MCF 10A (cell line): ENCODE measurements around the gene SRRD. TPM values are rescaled to one million over a fixed set of nuclear protein-coding genes. Genes with fewer than 3 reads are reported as not detected.

Experiments
- BruUV-seq: library from RNA; stranded (reverse); fragments of 400-500 nt; replicated peaks from 2 replicates; lab custom pipeline; 2021; lab: Mats Ljungman, UMichigan
- CTCF ChIA-PET: fragments of 300-600 bp; sonication (Branson Sonifier 250); formaldehyde crosslinking; extraction: SDS; loops from one replicate; lab custom pipeline; 2021; ENCODE audit warnings: antibody characterized with exemption, inconsistent platforms; lab: Yijun Ruan, JAX
- POLR2A ChIA-PET: fragments of 300-600, 350-650 bp; sonication (Branson Sonifier 250); formaldehyde crosslinking; extraction: SDS; loops from one replicate; lab custom pipeline; 2020; ENCODE audit warnings: antibody characterized with exemption, inconsistent platforms; lab: Yijun Ruan, JAX
- DNase-seq: peaks from one replicate; pipeline ENCODE4 v3.0.0-alpha.2; 2018; ENCODE audit not compliant: unreplicated experiment
- H3K27ac Mint-ChIP-seq: one replicate; pipeline ENCODE4 v1.8.0; 2022; ENCODE audit warnings: mild to moderate bottlenecking, low read depth, mixed read lengths; ENCODE audit not compliant: unreplicated experiment
- H3K27me3 Mint-ChIP-seq: one replicate; pipeline ENCODE4 v1.8.0; 2022; ENCODE audit warnings: mixed read lengths; ENCODE audit not compliant: insufficient read depth, unreplicated experiment
- H3K36me3 Mint-ChIP-seq: one replicate; pipeline ENCODE4 v1.8.0; 2022; ENCODE audit warnings: mild to moderate bottlenecking, moderate library complexity, mixed read lengths; ENCODE audit not compliant: insufficient read depth, unreplicated experiment
- H3K4me1 Mint-ChIP-seq: one replicate; pipeline ENCODE4 v1.8.0; 2022; ENCODE audit warnings: mixed read lengths; ENCODE audit not compliant: insufficient read depth, unreplicated experiment
- H3K4me3 Mint-ChIP-seq: one replicate; pipeline ENCODE4 v1.8.0; 2022; ENCODE audit warnings: mild to moderate bottlenecking, moderate library complexity, mixed read lengths; ENCODE audit not compliant: unreplicated experiment
- H3K9me3 Mint-ChIP-seq: one replicate; pipeline ENCODE4 v1.8.0; 2022; ENCODE audit warnings: mixed read lengths; ENCODE audit not compliant: unreplicated experiment
- intact Hi-C: fragments of 100-400 bp; cut with micrococcal nuclease; formaldehyde crosslinking; loops from 2 replicates; pipeline ENCODE4 v1.14.1; 2022
- total RNA-seq: library from RNA; stranded (reverse); gene quantifications from 2 replicates; pipeline ENCODE4 v1.2.3, GENCODE V29; 2022
- TF ChIP-seq, protein P1 (sequence below): fragments of 200-600 bp; IDR thresholded peaks from one replicate; pipeline ENCODE4 v1.8.0; 2022; ENCODE audit warnings: antibody characterized with exemption, mild to moderate bottlenecking; ENCODE audit not compliant: unreplicated experiment

The SRRD gene
- total RNA-seq, 1 experiment from 2014 or later = 27.9 TPM

DNA sequence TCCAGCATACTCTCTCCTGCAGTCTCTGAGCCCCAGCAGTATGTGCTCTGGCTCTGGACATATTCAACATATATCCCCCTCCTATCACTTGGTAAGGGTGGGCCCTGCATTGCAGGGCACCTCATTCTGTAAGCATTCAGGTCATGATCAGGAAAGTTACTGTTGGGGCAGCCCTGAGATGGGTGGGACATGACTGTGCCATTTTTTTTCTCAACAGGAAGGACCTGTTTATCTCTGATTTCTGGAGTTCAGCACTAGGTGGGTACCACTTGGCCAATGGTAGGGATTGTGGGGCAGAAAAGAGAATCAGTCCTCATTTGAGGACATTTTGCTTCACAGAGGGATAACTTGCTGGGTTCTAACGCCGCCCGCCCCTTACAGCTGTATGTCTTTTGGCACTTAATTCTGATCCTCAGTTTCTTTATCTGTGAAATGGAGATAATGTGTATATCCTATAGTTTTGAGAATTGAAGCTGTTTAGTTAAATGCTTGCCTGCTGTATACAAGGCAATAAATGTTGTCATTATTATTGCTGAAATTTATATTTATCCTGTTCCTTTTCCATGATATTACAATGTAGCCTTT is 2.2 kb downstream of the SRRD start:
- peaks cover 35% of the 10 kb centered on the region for H3K4me1 Mint-ChIP-seq
- peak overlapping the region; percentile 95 for H3K4me3 Mint-ChIP-seq
- H3K36me3 Mint-ChIP-seq = peaks cover 39% of the 10 kb centered on the region
- TF ChIP-seq, protein P1, sequence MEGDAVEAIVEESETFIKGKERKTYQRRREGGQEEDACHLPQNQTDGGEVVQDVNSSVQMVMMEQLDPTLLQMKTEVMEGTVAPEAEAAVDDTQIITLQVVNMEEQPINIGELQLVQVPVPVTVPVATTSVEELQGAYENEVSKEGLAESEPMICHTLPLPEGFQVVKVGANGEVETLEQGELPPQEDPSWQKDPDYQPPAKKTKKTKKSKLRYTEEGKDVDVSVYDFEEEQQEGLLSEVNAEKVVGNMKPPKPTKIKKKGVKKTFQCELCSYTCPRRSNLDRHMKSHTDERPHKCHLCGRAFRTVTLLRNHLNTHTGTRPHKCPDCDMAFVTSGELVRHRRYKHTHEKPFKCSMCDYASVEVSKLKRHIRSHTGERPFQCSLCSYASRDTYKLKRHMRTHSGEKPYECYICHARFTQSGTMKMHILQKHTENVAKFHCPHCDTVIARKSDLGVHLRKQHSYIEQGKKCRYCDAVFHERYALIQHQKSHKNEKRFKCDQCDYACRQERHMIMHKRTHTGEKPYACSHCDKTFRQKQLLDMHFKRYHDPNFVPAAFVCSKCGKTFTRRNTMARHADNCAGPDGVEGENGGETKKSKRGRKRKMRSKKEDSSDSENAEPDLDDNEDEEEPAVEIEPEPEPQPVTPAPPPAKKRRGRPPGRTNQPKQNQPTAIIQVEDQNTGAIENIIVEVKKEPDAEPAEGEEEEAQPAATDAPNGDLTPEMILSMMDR = no peak
- intact Hi-C loops = no loop called here
- ChIA-PET POLR2A (interaction anchor here (0.5 to 6.1 kb wide), 4 partner anchors 8 to 163 kb away, joined by 4 to 62 read pairs (median 60); partner anchors contain the start of gene TFIP11), CTCF (interaction anchor here (0.6 to 2.8 kb wide), 3 partner anchors 16 to 1429 kb away, joined by 3 to 9 read pairs (median 3); no protein-coding TSS in a partner anchor)
- no peaks in the 10 kb centered on the region for H3K9me3 Mint-ChIP-seq
- BruUV-seq = no TSS peak
- H3K27ac Mint-ChIP-seq = peak overlapping the region; percentile 99
- no peaks in the 10 kb centered on the region for H3K27me3 Mint-ChIP-seq
- DNase-seq = no peak

DNA sequence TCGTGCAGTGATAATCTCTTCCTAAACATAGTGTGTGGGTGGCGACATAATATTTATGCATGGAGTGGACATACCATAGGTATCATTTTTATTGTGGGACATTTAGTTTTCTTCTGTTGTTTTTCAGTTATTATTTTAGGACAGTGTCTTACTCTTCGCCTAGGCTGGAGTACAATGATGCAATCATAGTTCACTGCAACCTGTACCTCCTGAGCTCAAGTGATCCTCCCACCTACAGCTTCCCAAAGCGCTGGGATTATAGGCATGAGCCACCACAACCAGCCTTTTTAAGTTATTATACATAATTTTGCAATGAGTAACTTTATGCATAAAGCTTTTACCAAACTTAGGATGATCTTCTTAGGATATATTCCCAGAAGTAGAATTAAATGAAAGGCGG is 2.7 kb downstream of the SRRD start:
- DNase-seq = no peak
- Mint-ChIP-seq H3K4me3 (peak overlapping the region; percentile 19), H3K36me3 (peaks cover 44% of the 10 kb centered on the region), H3K4me1 (peaks cover 31% of the 10 kb centered on the region), H3K27ac (peak overlapping the region; percentile 99), H3K9me3 (no peaks in the 10 kb centered on the region), H3K27me3 (no peaks in the 10 kb centered on the region)
- TF ChIP-seq, protein P1 = no peak
- intact Hi-C loops = no loop called here
- BruUV-seq = no TSS peak
- POLR2A ChIA-PET = interaction anchor here (0.5 to 6.1 kb wide), 2 partner anchors 14 to 162 kb away, joined by 4 to 62 read pairs; no protein-coding TSS in a partner anchor
- CTCF ChIA-PET = interaction anchor here (0.6 to 2.8 kb wide), 3 partner anchors 15 to 1428 kb away, joined by 3 to 9 read pairs (median 3); no protein-coding TSS in a partner anchor

DNA sequence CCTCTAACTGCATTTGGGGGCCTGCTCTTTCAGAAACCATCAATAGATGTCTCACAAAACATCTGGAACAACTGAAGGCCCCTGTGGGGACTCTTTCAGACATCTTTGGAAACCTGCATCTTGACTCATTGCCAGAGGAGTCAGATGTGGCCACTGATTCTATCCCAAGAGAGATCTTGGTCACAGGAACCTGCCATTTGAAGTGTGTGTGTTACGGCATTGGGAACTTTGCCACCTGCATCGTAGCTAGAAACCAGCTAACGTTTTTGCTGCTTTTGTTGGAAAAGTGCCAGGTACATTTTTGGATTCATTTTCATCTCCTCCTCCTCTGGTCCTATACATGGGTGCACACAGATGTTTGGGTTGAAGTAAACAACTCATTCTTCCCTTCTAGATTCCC is 4.3 kb downstream of the SRRD start:
- H3K9me3 Mint-ChIP-seq = no peaks in the 10 kb centered on the region
- ChIA-PET POLR2A (no interaction called here), CTCF (no interaction called here)
- intact Hi-C loops = no loop called here
- peaks cover 17% of the 10 kb centered on the region for H3K4me1 Mint-ChIP-seq
- no TSS peak for BruUV-seq
- H3K27ac Mint-ChIP-seq = peak overlapping the region; percentile 35
- TF ChIP-seq, protein P1 = no peak
- H3K36me3 Mint-ChIP-seq = peaks cover 58% of the 10 kb centered on the region
- no peak overlapping the region for H3K4me3 Mint-ChIP-seq
- no peaks in the 10 kb centered on the region for H3K27me3 Mint-ChIP-seq
- DNase-seq = no peak

DNA sequence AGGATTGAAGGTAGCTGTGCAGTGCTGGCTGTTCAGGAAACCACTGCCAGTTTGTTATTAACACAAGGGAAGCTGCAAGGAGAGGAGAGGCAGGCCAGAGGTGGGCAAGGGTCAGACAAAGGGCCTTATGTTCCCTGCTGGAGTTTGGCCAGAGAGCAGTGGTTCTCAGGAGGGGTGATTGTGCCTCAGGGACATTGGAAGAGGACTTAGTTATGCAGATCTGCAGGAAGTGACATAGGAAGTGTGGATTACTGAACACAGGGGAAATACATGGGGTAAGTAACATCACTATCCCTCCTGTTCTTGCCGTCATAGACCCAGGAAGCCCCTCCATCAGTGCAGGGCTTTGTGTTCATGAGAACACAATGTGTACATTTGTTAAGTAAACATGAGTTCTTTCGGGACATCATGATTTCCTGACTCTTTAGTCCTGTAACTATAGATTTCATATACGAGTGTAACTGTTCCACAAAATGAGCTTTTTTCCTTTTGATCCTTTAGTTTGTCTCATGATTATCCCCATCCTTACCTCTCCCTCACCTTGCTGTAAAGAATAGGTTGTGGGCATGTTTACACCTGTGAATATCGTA is 5.9 kb downstream of the SRRD start:
- no peak overlapping the region for H3K27ac Mint-ChIP-seq
- H3K9me3 Mint-ChIP-seq = no peaks in the 10 kb centered on the region
- intact Hi-C loops = no loop called here
- H3K4me3 Mint-ChIP-seq = no peak overlapping the region
- TF ChIP-seq, protein P1 = no peak
- no TSS peak for BruUV-seq
- H3K4me1 Mint-ChIP-seq = peaks cover 25% of the 10 kb centered on the region
- CTCF ChIA-PET = interaction anchor here (0.6 kb wide), 1 partner anchor 62 kb away, joined by 3 read pairs; no protein-coding TSS in a partner anchor
- H3K27me3 Mint-ChIP-seq = no peaks in the 10 kb centered on the region
- POLR2A ChIA-PET = no interaction called here
- peaks cover 69% of the 10 kb centered on the region for H3K36me3 Mint-ChIP-seq
- no peak for DNase-seq
